Esophagus mucosa (tissue), 1 donor: Measurements from ENCODE around the gene ACTR1B. TPM values are rescaled to one million over a fixed set of nuclear protein-coding genes. Genes with fewer than 3 reads are reported as not detected.
A peak's percentile ranks its signal among the peaks of the same experiment; 100 is the strongest.
"Not testable (repeated sequence)": the region's sequence is repeated elsewhere in the genome, so short reads cannot be mapped to it uniquely, and the experiment has no call there.

Experiments used
- ATAC-seq: fragments of 200-7000 bp; cut with Tn5 transposase; one replicate; pipeline ENCODE4 v1.9.1; 2020
- total RNA-seq: library from RNA; stranded (reverse); gene quantifications from one replicate; pipeline ENCODE4 v1.2.4, GENCODE V29; 2023
- donor health status: DM: yes; HTN: yes; CAD: no.

ACTR1B gene
- 40.3 TPM for total RNA-seq

DNA sequence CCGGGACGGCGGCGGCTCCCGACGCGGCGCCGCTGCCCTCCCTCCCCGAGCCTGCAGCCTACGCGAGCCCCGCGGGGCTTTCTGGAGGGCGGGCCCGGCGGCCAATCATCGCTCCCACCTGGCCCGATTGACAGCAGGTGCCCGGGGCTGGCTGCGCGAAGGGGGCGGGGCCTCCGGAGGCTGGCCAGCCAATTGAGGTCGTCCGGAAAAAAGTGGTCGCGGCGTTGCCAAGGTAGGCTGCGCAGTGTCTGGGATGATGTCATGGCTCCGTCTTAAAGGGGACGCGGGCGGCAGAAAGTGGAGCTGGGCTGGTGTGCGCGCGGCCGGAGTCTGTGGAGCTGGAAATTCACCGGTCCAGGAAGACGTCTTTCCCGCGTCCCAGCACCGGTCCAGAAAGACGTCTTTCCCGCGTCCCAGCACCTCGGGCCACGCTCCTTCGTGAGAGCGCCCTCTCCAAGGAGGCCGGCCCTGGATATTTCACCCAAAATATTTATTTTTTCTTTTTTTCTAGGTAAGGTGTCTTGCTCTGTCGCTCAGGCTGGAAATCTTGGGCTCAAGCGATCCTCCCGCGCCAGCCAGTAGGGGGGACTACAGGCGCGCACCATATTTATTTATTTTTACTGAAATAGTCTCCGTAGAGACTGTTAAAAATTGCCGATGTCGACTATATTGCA lies at the start of gene ACTR1B:
Gene ACTR1B, minus strand, starts transcription at position 83 of the 674 bp plus-strand sequence. CDS start 154 bp downstream, outside the sequence.
- ATAC-seq = peak; percentile 97

DNA sequence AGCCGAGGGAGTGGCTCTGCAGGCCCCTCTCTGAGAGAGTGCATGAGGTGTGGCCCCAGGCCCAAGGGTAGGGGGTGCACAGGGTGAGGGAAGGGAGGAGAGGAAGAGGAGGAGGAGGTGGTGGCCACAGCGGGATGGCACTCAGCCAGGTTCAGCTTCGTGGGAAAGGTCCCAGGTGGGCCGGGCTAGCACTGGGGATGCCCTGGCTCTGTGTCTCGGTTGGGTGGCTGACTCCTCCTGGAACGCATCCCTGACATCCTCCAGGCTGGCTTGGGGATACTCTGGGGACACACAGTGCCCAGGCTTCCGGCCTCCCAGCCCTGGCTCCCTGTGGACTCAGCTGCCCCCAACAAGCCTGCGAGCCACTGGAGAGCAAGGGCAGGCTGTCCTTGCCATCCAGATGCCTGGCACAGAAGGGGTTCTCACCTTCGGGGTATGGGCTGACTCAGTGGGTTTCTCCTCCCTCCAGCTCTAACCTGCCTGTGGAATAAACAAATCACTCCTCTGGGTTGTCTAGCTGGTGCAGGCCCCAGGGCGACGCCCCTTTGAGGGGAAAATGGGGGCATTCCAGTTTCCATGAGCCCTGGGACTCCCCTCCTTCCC lies 49.0 kb upstream of the ACTR1B start:
- ATAC-seq = no peak

DNA sequence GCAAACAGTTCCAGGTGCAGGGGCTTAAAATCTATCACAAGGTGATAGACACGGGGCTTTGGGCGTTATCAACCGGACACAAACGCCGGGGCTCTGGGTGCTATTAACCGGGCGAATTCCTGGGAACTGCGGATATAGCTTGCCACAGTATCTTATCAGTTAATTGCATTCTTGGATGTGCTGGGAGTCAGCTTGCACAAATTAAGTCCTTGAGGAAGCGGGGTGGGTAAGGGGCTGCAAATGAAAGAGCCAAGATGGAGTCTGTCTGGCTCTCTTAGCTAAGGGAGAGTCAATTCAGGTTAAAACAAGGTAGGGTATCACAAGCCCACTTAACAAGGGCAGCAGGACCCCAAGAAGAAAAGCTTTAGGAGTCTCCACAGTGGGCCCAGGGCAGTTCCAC lies 48.3 kb upstream of the ACTR1B start:
- not testable (repeated sequence) for ATAC-seq

DNA sequence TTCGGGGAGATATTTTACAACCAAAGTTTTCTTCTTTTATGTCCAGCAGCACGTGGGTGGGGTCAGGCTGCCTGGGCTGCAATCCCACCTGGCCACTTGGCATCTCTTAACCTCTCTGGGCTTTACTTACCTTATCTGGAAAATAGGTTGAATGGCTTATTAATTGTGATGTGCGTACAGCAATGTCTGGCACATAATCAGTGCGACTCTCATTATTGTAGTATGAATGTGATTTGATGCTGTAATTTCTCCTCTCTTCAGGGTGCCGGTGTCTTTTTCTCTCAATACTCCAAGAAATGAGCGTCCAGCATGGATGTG lies 47.5 kb upstream of the ACTR1B start:
- no peak for ATAC-seq

DNA sequence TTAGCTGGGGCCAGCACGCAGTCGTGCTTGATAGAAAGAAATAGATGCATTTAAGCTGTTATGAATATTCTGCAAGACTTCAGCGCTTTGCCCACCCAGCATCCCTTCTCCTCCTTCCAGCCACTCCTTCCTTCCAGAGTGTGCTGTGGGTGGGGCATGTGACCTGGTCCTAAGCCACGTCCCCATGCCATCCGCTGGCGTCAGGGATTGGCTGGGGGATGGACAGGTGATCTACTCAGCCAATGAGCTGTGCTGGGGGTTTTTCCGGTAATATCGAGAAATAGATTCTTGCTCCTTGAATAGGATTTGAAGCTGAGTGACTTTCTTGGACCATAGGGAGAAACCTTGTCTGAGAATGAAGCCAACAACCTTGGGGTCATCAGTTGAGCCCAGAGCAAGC lies 44.8 kb upstream of the ACTR1B start:
- no peak for ATAC-seq

DNA sequence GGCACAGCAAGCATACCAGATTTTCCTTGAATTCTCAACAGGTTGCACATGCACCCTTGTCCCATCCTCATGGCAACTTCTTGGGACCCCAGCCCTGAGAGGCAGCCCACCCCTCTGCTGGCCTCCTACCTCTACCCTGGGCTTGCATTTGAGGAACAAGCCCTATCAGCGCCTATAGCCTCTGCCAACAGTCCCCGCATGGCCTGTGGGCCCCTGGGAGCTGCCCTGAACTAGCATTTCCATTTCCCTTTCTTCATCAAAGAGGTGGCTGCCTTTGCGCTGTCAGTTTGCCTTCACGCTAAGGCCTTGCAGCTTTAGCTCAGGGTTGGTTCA lies 44.2 kb upstream of the ACTR1B start:
- peak; percentile 25 for ATAC-seq

DNA sequence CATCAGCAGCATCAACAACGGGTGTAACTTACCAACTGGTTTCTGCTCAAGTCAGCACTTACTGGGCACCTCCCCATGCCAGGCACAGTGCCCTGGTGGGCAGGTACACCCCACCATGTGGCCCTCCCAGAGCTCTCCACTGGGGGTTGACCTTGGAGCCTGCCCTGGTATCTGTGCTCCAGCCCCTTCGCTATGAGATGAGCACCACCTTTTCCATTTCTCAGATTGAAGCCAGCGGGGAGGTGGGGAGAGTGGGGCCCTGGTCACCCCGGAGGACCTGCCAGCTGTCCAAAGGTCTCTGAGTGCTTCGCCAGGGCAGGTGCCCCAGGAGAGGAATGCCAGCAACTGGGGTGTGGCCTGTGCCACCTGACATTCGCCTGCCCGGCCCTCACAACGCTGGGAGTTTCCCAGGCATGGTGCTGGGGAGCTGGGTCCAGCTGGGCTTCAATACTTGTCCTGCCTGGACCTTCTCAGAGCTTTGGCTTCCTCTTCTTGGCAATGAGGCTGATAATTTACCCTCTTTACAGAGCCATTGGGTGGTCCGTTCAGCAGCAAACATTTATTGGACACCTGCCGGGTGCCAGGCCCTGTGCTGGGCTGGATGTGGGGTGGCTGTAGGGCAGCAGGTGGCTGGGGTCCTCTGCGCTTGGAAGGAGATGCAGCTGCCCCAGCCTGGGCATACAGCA lies 43.7 kb upstream of the ACTR1B start:
- ATAC-seq = no peak

DNA sequence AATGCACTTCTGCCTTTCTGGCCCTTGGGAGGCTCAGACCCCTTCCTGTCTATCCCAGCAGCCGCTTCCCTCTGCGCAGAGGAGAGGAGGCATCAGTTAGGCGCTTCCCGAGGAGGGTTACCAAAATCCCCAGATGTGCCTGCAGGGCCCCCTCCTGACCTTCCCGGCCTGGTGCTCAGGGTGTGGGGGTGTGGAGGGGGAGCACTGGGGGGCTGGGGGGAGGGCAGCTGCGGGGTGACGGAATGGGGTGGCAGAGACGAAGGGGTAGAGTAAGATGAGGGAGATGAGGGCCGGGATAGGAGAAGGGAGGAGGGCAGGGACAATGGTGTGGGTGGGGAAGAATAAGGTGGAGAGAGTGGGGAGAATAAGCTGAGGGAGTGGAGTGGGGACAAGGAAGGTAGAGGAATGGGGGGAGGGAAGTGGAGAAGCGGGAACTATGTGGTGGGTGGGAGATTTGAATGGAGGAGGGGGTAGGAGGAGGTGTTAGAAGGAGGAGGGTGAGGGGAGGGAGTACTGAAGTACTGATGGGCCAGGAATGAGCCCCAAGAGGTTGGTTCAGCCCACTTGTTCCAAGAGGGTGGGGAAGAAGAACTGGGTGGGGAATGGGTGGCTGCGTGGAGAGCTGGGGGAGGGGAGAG lies 43.0 kb upstream of the ACTR1B start:
- ATAC-seq = no peak

DNA sequence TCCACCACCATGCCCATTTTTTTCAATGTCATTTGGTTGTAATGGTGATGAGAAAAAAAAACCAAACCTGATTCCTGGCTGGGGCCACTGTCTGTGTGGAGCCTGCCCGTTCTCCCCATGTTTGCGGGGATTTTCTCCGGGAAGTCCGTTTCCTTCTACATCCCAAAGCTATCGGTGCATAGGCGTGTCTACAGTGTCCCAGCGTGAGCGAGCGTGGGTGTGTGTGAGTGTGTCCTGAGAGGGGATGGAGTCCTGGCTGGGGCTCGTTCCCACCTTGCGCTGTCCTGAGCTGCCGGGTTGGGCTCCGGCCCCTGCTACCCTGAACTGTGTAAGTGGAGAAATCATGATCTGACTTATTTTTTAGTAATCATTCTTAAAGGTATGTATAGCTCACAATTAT lies 42.3 kb upstream of the ACTR1B start:
- ATAC-seq = no peak

DNA sequence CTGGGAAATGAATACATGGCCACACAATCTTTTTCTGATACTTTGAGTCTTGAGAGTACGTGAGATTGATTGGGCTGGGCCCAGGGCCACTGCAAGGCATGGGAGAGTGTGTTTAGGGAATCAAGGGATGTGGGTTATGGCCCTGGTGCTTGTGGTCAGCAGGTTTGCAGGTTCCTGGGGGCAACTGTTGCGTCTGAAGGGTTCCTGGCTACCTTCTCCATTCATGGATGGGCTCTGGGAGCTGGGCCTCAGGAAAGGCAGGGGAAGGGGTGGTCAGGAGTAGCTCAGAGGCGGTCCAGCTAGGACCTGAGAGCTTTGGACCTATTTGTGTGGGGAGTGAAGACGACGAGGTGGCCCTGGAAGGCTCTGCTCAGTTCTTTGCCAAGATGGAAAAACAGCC lies 41.1 kb upstream of the ACTR1B start:
- no peak for ATAC-seq

DNA sequence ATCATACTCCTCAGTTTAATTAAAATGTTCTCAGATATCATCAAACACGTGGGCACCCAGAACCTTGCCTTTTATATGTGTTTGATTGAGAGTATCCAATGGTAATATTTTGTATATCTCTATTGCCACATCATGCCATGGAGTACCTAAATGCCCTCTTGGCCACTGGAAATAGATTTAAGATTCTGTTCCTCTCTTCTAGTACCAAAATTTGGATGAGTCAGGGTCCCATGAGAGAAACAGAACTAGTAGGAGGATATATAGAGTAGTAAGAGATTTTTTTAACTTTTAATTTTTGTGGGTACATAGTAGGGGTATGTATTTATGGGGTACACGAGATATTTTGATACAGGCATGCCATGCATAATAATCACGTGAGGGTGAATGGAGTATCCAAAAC lies 39.9 kb upstream of the ACTR1B start:
- no peak for ATAC-seq

DNA sequence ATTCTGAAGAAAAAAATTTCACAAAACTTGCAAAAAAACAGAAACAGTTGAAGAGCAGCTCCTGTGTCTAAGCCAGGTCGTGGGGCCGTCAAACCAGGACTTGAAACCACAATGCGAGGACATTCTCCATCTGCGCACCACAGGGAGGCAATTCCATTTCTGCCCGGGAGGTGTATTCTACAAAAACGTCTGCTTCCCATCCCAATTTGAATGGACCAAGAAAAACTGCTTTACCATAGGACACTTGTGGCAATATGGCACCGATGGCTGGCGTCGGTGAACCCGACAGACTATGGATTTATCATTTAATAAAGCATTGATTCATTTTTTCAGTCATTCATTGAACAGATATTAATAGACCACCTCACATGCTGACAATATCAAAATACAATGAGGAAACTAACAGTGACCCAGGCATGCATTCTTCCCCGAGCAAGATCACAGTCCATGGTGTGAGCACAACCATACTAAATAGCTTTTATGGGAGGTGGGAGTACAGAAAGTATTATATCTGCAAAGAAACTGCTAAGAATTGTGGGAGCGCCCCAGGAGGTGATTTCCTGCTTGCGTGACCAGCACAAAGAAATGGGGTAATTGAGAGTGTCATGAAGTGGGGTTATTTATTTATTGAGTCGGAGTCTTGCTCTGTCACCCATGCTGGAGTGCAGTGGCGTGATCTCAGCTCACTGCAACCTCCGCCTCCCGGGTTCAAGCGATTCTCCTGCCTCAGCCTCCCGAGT lies 39.1 kb upstream of the ACTR1B start:
- no peak for ATAC-seq

DNA sequence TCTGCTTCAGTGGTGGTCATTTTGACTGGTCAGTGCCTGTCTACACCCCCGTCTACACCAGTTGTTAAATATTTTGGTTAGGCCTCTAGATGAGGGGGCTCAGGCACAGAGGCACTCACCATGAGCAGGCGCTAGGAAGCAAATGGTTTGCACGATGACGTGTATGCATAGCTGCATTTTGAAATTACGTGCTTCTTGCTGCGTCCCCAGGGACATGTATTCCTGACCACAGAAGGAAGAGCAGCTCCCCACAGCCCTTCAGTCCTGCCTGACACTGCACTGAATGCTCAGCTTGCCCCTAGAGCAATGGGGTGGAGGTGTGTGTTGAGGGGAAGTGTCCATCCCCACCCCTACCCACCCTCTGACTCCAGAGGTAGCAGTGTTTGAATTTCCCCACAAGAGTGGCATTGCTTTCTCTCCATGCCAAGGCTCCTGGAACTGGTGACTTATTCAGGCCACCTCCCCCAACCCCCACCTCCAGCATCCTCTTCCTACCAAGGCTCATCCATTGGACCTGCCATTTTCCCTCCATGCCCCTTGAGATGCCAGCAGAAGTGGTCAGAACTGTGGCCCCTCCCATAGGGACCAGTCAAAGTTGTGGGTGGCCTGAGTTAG lies 38.1 kb upstream of the ACTR1B start:
- ATAC-seq = no peak

DNA sequence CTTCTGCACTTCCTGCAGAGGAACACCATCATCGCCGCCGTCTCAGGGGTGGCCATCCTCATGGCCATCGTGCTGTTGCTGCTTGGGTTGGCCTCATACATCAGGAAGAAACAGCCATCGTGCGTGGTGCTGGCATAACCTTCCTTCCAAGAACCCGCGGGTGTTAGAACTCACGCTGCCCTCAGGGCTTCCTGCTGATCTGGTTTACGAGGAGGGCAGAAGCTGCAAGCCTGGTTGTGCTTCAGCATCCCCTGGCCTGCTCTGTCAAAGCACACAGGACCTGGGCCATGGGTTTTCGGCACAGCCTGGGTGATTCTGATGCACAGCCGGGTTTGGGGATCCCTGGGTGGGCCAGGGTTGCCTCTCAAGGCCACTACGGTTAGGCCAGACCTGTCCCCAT lies 37.3 kb upstream of the ACTR1B start:
- ATAC-seq = no peak

DNA sequence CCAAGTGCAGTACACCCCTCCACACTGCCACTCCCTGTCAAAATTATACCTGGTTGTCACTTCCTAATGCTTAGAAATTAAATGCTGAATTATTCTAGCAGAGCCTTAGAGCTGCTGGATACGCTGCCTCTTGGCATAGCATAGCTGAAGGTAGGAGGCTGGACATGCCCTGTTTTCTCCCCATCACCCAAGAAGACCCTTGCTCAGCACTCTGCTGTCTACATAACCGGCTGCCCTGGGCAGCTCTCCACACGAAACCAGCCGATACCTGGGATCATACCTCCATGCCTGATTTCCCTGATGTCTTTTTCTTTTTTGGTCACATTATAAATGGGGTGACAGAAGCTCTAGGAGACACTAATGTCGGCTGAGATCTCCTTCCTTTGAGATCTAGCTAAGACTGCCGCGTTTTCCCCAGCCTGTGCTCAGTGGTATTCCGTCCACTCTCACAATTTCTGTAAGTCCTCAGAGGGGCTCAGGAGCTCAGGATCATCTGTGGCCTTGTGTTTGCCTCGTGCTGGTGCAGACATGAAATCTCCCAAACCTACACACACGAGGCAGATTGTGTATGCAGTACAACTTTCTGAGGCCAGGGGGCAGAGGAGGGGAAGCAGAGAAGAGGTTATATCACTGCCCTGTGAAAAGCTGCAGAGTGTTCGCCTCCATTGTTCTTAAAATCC lies 36.1 kb upstream of the ACTR1B start:
- peak; percentile 76 for ATAC-seq

DNA sequence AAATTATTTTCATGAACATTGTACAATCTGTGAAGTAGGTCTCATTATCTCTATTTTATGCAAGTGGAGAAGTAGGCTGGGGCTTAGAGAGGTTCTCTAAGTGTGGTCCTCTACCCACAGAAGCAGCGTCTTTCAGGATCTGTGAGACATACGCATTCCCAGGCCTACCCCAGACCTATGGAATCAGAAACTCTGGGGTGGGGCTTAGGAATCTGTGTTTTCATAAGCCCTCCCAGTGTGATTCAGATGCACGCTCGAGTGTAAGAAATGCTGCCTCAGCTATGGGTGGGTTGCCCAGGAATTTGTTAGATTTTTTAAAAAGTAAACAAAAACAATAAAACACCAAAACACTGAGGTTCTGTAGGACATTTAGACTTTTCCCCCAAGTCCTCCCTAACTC lies 34.7 kb upstream of the ACTR1B start:
- no peak for ATAC-seq

DNA sequence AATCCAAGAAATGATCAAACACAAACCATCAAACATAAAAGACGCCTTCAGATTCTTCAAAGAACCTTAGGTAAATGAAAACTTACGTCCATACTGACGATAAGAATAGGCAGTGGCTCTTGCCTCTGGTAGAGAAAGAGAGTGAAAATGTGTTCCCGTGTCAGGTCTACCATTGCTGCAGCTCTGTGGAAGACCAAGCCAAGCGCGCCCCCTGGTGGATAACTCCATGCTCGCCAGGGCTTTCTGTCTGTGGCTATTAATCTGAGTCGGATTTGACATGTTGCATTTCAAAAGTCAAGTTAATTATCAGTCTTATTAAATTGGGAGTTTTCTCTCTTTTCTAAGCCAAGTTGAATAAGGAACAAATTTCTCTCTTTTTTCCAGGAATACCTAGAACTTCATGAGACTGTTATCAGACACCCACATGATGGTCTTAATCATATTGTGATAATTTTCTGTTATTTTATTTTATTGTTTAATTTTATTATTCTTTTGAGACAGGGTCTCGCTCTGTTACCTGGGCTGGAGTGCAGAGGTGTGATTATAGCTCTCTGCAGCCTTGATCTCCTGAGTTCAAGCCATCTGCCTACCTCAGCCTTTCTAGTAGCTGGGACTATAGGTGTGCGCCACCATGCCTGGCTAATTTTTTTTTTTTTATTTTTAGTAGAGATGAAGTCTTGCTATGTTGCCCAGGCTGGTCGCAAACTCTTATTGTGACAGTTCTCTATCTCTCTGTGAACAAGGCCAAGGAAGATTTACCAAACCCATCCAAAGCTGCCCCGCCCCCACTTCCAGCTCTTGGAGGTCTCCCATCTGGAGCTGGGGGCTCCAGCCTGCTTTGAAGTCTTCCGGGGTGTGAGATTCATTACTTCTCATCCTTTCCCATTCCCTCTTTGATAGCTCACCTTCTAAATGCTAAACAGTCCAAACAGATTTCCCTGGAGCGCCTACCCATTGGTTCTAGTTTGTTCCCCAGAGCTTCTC lies 33.7 kb upstream of the ACTR1B start:
- peak; percentile 93 for ATAC-seq

DNA sequence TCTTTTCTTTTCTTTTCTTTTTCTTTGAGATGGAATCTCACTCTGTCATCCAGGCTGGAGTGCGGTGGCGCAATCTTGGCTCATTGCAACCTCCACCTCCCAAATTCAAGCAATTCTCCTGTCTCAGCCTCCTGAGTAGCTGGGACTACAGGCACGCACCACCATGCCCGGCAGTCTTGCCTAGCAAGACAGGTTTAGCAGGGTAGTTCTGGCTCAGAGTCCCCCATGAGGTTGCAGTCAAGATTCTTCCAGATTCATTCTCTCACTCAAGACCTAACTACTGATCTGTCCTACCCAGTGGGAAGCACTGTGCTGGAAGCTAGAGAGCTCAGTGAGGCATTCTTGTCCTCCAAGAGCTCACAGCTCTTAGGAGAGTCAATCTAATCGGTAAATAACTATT lies 31.9 kb upstream of the ACTR1B start:
- ATAC-seq = no peak

DNA sequence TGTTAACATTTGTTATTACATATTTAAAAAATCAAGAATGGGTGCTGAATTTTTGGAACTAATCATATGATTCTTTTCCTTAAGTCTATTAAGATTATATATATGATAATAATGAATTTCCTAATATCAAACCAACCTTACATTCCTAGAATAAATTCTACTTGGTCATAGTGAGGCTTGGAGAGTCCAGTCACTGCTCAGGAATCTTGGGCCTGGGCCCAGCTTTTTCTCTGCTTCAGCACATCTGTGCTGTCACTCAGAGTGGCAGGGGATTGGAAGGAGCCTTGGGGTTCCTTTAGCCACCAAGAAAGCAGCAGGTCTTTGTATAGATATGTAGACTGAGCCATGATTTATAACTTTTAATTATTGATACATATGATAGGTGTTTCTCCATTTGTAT lies 29.6 kb upstream of the ACTR1B start:
- ATAC-seq = no peak

DNA sequence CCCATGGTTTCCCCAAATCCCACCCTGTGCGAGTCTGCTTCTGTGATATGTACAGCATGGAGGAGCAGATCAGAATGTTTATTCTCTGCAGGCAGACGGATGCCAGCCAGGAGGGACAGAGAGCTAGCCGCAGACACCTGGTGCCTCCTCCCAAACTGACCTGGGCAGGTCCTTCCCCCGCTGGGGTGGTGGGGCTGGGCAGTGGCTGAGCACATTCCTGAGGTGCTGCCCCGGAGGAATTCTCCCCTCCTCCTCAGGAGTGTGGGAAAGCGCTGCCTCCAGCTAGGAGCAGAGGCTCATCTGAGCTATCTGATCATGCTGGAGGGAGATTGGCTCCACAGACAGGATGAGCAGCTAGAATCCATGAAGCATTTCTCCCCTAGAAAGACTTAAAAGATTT lies 27.3 kb upstream of the ACTR1B start:
- ATAC-seq = no peak
